Measurements from ENCODE around the gene UBP1. TPM values are rescaled to one million over a fixed set of nuclear protein-coding genes. Genes with fewer than 3 reads are reported as not detected.
"Not testable (repeated sequence)": the region's sequence is repeated elsewhere in the genome, so short reads cannot be mapped to it uniquely, and the experiment has no call there.

The UBP1 gene
- total RNA-seq, 1 donor from 2014 or later = 78.1 TPM

DNA sequence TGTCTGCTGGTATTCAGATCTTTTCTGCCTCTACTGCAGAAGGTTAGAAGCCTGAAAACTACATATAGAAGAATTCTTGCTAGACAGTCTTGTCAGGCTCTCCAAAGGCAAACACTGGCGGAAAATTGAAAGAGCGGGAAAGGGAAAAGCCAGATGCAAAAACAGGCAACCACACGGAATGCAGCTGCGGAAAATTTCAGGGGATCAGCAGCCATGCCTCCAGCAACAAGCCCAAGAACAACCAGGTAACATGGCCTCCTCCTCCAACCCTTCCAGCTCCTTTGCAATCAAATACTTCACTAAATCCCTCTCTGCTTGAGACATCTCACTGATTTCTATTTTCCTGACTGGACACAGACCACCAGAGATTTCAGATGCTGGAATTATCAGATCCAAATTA lies 9.6 kb downstream of the UBP1 start:
- no peak for TF ChIP-seq CTCF (IDR thresholded peaks at IDR 0.05; ENCODE audit: unreplicated experiment)
- Mint-ChIP-seq H3K27me3 (no peaks in the 10 kb centered on the region), H3K36me3 (ENCODE audit: insufficient read depth) (no peaks in the 10 kb centered on the region), H3K9me3 (ENCODE audit: low read depth) (no peaks in the 10 kb centered on the region), H3K4me1 (ENCODE audit: low read depth) (peaks cover 24% of the 10 kb centered on the region), H3K4me3 (ENCODE audit: low read depth) (no peak overlapping the region), H3K27ac (peak overlapping the region; percentile 36)
- DNase-seq (ENCODE audit: low spot score, unreplicated experiment) = no peak

DNA sequence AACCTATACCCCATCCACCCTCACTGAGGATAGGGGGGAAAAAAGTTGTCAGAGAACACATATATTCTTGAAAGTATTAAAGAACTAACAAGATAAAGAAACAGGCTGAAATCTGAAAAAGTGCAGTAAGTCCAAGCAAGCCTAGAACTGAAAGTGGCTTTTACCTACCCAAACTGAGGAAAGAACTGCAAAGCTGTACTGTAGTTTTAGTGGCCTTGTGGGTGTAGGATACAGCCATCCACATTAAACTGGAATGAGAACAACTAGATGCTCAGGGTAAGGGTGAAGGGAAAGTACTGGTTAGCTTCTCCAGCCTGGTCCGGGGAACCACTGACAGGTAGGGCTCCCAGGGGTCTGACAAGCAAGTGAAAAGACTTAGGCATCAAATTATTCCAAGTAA lies 10.1 kb downstream of the UBP1 start:
- no peak for DNase-seq (ENCODE audit: low spot score, unreplicated experiment)
- no peaks in the 10 kb centered on the region for H3K9me3 Mint-ChIP-seq (ENCODE audit: low read depth)
- no peak overlapping the region for H3K4me3 Mint-ChIP-seq (ENCODE audit: low read depth)
- H3K4me1 Mint-ChIP-seq (ENCODE audit: low read depth) = peaks cover 24% of the 10 kb centered on the region
- no peaks in the 10 kb centered on the region for H3K27me3 Mint-ChIP-seq
- no peak for TF ChIP-seq CTCF (IDR thresholded peaks at IDR 0.05; ENCODE audit: unreplicated experiment)
- H3K27ac Mint-ChIP-seq = no peak overlapping the region
- H3K36me3 Mint-ChIP-seq (ENCODE audit: insufficient read depth) = no peaks in the 10 kb centered on the region

- H3K9me3 Mint-ChIP-seq (ENCODE audit: low read depth); H3K36me3 Mint-ChIP-seq (ENCODE audit: insufficient read depth); H3K27me3 Mint-ChIP-seq; DNase-seq (ENCODE audit: low spot score, unreplicated experiment); H3K4me3 Mint-ChIP-seq (ENCODE audit: low read depth); H3K27ac Mint-ChIP-seq: not testable (repeated sequence)
- H3K4me1 Mint-ChIP-seq (ENCODE audit: low read depth) = peaks cover 24% of the 10 kb centered on the region
These were observed 10.9 kb downstream of the UBP1 start for GRCh38 chr3:33429306-33429705.

DNA sequence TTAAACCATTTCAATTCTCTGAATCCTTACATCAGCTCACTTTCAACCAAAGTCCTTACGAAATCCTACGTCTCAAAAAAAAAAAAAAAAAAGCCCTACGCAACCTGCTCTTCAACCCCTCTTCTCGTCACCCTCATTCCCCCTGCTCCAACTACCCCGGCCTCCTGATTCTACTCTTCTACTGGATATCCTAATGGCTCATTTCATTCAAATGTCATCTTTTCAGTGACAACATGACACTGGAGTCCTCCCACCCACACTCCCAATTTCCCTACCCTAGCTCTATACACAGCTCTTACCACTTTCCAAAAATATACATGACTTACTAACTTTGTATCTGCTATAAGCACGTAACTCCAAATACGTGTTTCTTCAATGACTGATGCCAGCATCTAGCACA lies 11.5 kb downstream of the UBP1 start:
- no peaks in the 10 kb centered on the region for H3K9me3 Mint-ChIP-seq (ENCODE audit: low read depth)
- H3K4me3 Mint-ChIP-seq (ENCODE audit: low read depth) = no peak overlapping the region
- H3K4me1 Mint-ChIP-seq (ENCODE audit: low read depth) = peaks cover 24% of the 10 kb centered on the region
- no peaks in the 10 kb centered on the region for H3K27me3 Mint-ChIP-seq
- no peak for DNase-seq (ENCODE audit: low spot score, unreplicated experiment)
- TF ChIP-seq CTCF (IDR thresholded peaks at IDR 0.05; ENCODE audit: unreplicated experiment) = no peak
- peak overlapping the region; percentile 3 for H3K27ac Mint-ChIP-seq
- no peaks in the 10 kb centered on the region for H3K36me3 Mint-ChIP-seq (ENCODE audit: insufficient read depth)

DNA sequence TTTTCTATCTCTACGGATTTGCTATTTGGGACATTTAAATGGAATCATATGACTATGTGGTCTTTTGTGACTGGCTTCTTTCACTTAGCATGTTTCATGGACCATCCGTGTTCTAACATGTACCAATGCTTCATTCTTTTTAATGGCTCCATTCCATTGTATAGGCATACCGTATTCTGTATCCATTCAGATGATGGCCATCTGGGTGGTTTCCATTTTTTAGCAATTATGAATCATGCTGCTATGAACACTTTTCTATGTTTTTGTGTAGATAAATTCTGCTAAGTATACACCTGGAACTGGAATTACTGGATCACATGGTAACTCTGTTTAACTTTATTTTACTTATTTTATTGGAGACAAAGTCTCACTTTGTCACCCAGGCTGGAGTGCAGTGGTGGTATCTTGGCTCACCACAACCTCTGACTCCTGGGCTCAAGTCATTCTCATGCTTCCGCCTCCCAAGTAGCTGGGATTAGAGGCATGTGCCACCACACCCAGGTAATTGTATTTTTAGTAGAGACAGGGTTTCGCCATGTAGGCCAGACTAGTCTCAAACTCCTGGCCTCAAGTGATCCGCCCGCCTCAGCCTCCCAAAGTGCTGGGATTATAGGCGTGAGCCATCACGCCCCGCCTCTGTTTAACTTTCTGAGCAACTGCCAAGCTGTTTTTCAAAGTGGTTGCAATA lies 13.4 kb downstream of the UBP1 start:
- no peaks in the 10 kb centered on the region for H3K9me3 Mint-ChIP-seq (ENCODE audit: low read depth)
- H3K27ac Mint-ChIP-seq = peak overlapping the region; percentile 2
- H3K4me1 Mint-ChIP-seq (ENCODE audit: low read depth) = peaks cover 22% of the 10 kb centered on the region
- no peak for DNase-seq (ENCODE audit: low spot score, unreplicated experiment)
- TF ChIP-seq CTCF (IDR thresholded peaks at IDR 0.05; ENCODE audit: unreplicated experiment) = no peak
- H3K36me3 Mint-ChIP-seq (ENCODE audit: insufficient read depth) = peaks cover 5% of the 10 kb centered on the region
- H3K4me3 Mint-ChIP-seq (ENCODE audit: low read depth) = no peak overlapping the region
- no peaks in the 10 kb centered on the region for H3K27me3 Mint-ChIP-seq

GRCh38 chr3:33426068-33426467 lies 14.1 kb downstream of the UBP1 start:
- DNase-seq (ENCODE audit: low spot score, unreplicated experiment) = no peak
- Mint-ChIP-seq H3K4me1 (ENCODE audit: low read depth) (peaks cover 20% of the 10 kb centered on the region), H3K27me3 (no peaks in the 10 kb centered on the region), H3K36me3 (ENCODE audit: insufficient read depth) (peaks cover 8% of the 10 kb centered on the region), H3K9me3 (ENCODE audit: low read depth) (no peaks in the 10 kb centered on the region), H3K27ac (no peak overlapping the region), H3K4me3 (ENCODE audit: low read depth) (no peak overlapping the region)
- TF ChIP-seq CTCF (IDR thresholded peaks at IDR 0.05; ENCODE audit: unreplicated experiment) = no peak

Measured in progenitor cell of endocrine pancreas (in vitro differentiated cells).